Kidney (tissue), 14 donors: ENCODE measurements around the gene SCARB2. TPM values are rescaled to one million over a fixed set of nuclear protein-coding genes. Genes with fewer than 3 reads are reported as not detected.

Source experiments
- DNase-seq, 5 donors: peaks; one replicate each; pipeline ENCODE4 v3.0.0-alpha.2; 2013 to 2020
- FAIRE-seq: peaks from 2 replicates; lab custom pipeline; 2012; peaks lifted over from hg19 to GRCh38; lab: Jason Lieb, UNC
- H3K27ac ChIP-seq, 2 donors: one replicate each; pipeline ENCODE4 v1.7.0; 2013; ENCODE audit warnings: low read depth in 2 of 2, low read length in 2 of 2, inconsistent platforms in 1 of 2
- H3K27me3 ChIP-seq: one replicate; pipeline ENCODE4 v1.7.1; 2013; ENCODE audit warnings: low read length, inconsistent platforms; ENCODE audit not compliant: control insufficient read depth, insufficient read depth
- H3K36me3 ChIP-seq, 3 donors: one replicate each; pipeline versions ENCODE4 v1.7.0 to v1.7.1; 2013; ENCODE audit warnings: low read length in 3 of 3, control low read depth in 1 of 3, inconsistent platforms in 1 of 3; ENCODE audit not compliant: insufficient read depth in 3 of 3, control insufficient read depth in 2 of 3
- H3K4me1 ChIP-seq, 3 donors: one replicate each; pipeline versions ENCODE4 v1.7.0 to v1.7.1; 2013; ENCODE audit warnings: low read length in 3 of 3, inconsistent platforms in 1 of 3, low read depth in 1 of 3; ENCODE audit not compliant: control insufficient read depth in 2 of 3, insufficient read depth in 2 of 3
- H3K4me3 ChIP-seq, 3 donors: one replicate each; pipeline versions ENCODE4 v1.7.0 to v1.8.1; 2013; ENCODE audit warnings: low read length in 3 of 3, control low read depth in 1 of 3, inconsistent platforms in 1 of 3
- H3K9ac ChIP-seq, 3 donors: one replicate each; pipeline versions ENCODE4 v1.7.0 to v1.7.1; 2013; ENCODE audit warnings: low read length in 3 of 3, control low read depth in 1 of 3, inconsistent platforms in 1 of 3
- H3K9me3 ChIP-seq, 3 donors: one replicate each; pipeline versions ENCODE4 v1.7.0 to v1.7.1; 2013; ENCODE audit warnings: low read length in 3 of 3, control low read depth in 1 of 3, inconsistent platforms in 1 of 3; ENCODE audit not compliant: control insufficient read depth in 2 of 3, insufficient read depth in 1 of 3
- intact Hi-C: fragments of 100-400 bp; cut with DNase I; formaldehyde crosslinking; loops from one replicate; pipeline ENCODE4 v1.11.1; 2022
- polyA plus RNA-seq: library from polyadenylated mRNA; stranded (reverse); fragments of 350-450 nt; fragmentation: Illumina TruSeq; extraction: RNeasy Lipid Tissue Mini Kit (QIAGEN cat#74804); gene quantifications from one replicate; pipeline ENCODE4 v1.2.3, GENCODE V29; 2014; ENCODE audit warnings: low read depth, low replicate concordance; ENCODE audit not compliant: insufficient read depth
- total RNA-seq: library from RNA; stranded (reverse); fragmentation: NEBNext Ultra II Directional; extraction: Animal tissue kit (Norgen Biotek cat#: 25700); gene quantifications from one replicate; pipeline ENCODE4 v1.2.1, GENCODE V29; 2021
- TF ChIP-seq, protein P1 (sequence below): IDR thresholded peaks from 3 replicates; pipeline ENCODE4 v1.5.1; 2012; ENCODE audit warnings: mild to moderate bottlenecking, moderate library complexity, borderline replicate concordance; ENCODE audit not compliant: insufficient read depth; ENCODE audit errors: extremely low read depth
- donor health status: control.
- donor health status: control.
- donor health status: control.
- donor health status: control.
- donor health status: control.
- donor health status: DM: yes; HTN: yes; CAD: no.
- donor health status: Normal renal cell carcinoma (clear cell type).

SCARB2 gene
- total and polyA plus RNA-seq, 2 donors from 2014 or later: 75.5 to 151 TPM

- no peak for DNase-seq
- TF ChIP-seq, protein P1, sequence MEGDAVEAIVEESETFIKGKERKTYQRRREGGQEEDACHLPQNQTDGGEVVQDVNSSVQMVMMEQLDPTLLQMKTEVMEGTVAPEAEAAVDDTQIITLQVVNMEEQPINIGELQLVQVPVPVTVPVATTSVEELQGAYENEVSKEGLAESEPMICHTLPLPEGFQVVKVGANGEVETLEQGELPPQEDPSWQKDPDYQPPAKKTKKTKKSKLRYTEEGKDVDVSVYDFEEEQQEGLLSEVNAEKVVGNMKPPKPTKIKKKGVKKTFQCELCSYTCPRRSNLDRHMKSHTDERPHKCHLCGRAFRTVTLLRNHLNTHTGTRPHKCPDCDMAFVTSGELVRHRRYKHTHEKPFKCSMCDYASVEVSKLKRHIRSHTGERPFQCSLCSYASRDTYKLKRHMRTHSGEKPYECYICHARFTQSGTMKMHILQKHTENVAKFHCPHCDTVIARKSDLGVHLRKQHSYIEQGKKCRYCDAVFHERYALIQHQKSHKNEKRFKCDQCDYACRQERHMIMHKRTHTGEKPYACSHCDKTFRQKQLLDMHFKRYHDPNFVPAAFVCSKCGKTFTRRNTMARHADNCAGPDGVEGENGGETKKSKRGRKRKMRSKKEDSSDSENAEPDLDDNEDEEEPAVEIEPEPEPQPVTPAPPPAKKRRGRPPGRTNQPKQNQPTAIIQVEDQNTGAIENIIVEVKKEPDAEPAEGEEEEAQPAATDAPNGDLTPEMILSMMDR: no peak
- Histone ChIP-seq H3K9ac (no peak overlapping the region), H3K4me3 (no peak overlapping the region), H3K9me3 (no peaks in the 10 kb centered on the region), H3K27me3 (no peaks in the 10 kb centered on the region), H3K36me3 (peaks cover 4 to 20% (median 5%) of the 10 kb centered on the region in 3 donors), H3K4me1 (no peaks in the 10 kb centered on the region), H3K27ac (no peak overlapping the region)
- intact Hi-C loops: no loop called here
- FAIRE-seq: no peak
These were observed 85.9 kb downstream of the SCARB2 start for GRCh38 chr4:76127754-76128153.

DNA sequence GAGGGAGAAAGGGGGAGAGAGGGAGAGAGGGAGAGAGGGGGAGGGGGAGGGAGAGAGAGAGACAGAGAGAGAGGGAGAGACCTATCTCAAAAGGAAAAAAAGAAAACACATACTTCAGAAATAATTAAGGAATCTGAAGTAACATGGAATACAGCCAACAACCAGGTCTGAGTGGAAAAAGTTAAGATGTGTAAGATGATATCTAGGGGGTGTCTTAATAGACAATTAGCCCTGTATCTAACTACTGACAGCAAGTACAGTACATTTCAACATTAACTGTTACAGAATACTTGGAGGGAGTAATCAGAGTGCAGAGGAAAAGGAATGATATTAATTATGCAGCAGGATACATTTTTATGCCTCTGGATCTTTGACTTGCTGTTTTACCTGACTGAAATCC is 87.8 kb downstream of the SCARB2 start:
- no peak for DNase-seq
- Histone ChIP-seq H3K27ac (no peak overlapping the region), H3K4me3 (no peak overlapping the region), H3K36me3 (peaks cover 5 to 24% (median 5%) of the 10 kb centered on the region in 3 donors), H3K9me3 (no peaks in the 10 kb centered on the region), H3K9ac (no peak overlapping the region), H3K4me1 (no peaks in the 10 kb centered on the region), H3K27me3 (no peaks in the 10 kb centered on the region)
- intact Hi-C loops: no loop called here
- TF ChIP-seq, protein P1: no peak
- no peak for FAIRE-seq

GRCh38 chr4:76120199-76120598 is 93.4 kb downstream of the SCARB2 start:
- peaks cover 11 to 28% (median 14%) of the 10 kb centered on the region in 3 donors for H3K36me3 ChIP-seq

More at GRCh38 chr4:76120199-76120598, 93.4 kb downstream of the SCARB2 start:
- no peak overlapping the region for H3K27ac ChIP-seq
- H3K9me3 ChIP-seq: no peaks in the 10 kb centered on the region
- H3K27me3 ChIP-seq: no peaks in the 10 kb centered on the region
- H3K9ac ChIP-seq: no peak overlapping the region
- H3K4me3 ChIP-seq: no peak overlapping the region
- FAIRE-seq: no peak
- TF ChIP-seq, protein P1: no peak
- intact Hi-C loops: no loop called here
- no peak for DNase-seq
- H3K4me1 ChIP-seq: no peaks in the 10 kb centered on the region
